HL-60/S4 treated with retinoic acid at 250 ng/mL for 4 days and 3 days (cell line): ENCODE results near the gene BACH2.
"Not testable (repeated sequence)": the region's sequence is repeated elsewhere in the genome, so short reads cannot be mapped to it uniquely, and the experiment has no call there.

Source experiments
- in situ Hi-C: fragments of 300-500 bp; cut with MboI; formaldehyde crosslinking; loops from 2 replicates; pipeline ENCODE4 v1.7.0; 2022; ENCODE audit warnings: low sequenced_read_pairs

BACH2 gene

DNA sequence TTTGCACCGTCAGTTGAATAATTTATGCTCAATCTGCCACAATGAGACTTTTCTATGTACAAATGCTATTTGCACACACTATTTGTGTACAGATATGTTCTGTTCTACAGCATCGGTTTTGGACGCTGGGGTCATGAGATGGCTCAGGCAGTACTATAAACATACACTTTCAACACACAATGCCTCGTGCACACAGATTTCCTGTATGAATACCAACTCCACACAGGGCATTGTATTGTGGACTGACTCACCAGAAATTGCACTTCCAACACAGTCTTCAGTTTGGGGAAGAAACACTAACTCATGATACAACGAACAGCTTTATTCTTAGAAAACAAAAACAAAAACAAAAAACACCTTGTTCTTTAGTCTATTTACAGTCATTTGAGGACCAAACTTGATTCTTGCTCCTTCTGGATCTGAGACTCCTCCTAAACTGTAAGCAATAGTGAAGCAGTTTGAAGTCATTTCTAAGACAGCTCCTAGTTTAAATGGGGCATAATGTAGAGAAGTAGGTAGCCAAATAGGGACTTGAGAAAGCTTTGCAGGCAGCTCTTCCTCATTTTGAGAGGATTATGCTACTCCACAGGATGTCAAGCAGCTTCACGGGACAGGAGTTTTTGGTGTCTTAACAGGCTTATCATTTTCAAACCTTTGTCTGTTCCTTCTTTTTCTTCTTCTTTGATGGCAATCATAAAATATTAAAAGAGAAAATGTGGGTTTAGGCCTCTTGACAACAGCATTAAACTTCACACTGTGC is 368.7 kb downstream of the BACH2 start:
- in situ Hi-C loops = no loop called here

GRCh38 chr6:89927264-89927663 is 369.4 kb downstream of the BACH2 start:
- in situ Hi-C loops = no loop called here

- in situ Hi-C loops = no loop called here
Observed at GRCh38 chr6:89925826-89926225, 370.8 kb downstream of the BACH2 start.

- in situ Hi-C loops = no loop called here
Observed at GRCh38 chr6:89924231-89924630, 372.4 kb downstream of the BACH2 start.

DNA sequence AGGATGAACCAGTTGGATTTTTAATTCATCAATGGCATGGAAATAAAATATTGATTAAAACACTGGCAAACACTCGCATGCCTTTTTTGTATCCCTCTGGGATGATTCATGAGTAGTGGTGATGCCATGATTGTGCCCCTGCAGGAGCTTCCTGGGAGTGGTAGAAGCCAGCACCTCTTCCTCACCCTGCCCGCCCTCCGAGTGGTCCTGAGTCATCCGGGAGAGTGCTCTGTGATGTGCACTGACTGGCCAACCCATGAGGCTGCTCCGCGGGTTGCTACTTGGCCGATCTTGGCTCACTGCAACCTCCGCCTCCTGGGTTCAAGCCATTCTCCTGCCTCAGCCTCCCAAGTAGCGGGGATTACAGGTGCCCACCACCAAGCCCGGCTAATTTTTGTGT is 375.0 kb downstream of the BACH2 start:
- in situ Hi-C loops = no loop called here

DNA sequence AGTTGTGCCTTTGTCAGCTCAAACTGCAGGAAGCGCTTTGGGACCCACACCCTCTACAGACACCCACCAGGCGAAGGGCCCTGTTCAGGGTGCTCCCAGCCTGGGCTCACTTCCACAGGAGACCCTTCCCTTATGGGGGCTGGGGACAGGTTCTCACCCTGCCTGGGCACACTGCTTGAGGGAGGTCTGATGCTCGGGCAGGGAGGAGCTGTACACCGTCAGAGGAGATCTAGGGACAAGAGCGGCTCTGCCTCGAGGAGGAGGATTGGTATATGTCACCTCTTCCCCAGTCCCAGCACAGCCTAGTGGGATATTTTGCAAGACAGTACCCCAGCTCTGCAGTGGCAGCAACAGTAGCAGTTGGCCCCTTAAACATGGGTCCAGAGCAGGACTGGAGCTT is 375.4 kb downstream of the BACH2 start:
- in situ Hi-C loops = no loop called here

DNA sequence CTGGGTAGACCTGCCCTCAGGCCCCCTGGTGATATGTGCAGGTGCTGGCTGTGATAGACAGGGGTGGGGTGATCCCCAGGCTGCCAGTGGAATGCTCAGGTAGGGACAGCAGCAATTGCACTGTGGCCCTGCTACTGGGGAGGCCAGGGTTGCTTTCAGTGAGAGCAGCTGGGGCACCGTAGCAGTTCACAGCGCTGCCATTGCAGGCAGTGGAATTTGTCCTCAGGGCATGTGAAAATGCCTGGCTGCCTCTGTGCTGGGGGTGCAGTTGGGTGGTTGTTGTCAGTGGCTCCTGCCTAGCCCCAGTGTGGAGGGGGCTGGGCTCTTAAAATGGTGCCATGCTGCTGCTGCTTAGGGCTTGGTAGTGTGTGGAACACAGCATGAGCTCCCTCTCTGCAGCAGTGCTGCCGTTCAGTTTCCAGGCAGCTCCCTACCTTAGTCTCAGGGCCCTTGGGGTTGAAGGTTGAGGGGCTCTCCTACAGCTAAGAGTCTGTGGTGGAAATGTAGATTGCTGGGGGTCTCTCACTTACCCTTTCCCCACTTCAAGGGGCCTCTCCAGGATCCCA is 378.8 kb downstream of the BACH2 start:
- in situ Hi-C loops = no loop called here

GRCh38 chr6:89917216-89917615 is 379.4 kb downstream of the BACH2 start:
- in situ Hi-C loops = no loop called here

DNA sequence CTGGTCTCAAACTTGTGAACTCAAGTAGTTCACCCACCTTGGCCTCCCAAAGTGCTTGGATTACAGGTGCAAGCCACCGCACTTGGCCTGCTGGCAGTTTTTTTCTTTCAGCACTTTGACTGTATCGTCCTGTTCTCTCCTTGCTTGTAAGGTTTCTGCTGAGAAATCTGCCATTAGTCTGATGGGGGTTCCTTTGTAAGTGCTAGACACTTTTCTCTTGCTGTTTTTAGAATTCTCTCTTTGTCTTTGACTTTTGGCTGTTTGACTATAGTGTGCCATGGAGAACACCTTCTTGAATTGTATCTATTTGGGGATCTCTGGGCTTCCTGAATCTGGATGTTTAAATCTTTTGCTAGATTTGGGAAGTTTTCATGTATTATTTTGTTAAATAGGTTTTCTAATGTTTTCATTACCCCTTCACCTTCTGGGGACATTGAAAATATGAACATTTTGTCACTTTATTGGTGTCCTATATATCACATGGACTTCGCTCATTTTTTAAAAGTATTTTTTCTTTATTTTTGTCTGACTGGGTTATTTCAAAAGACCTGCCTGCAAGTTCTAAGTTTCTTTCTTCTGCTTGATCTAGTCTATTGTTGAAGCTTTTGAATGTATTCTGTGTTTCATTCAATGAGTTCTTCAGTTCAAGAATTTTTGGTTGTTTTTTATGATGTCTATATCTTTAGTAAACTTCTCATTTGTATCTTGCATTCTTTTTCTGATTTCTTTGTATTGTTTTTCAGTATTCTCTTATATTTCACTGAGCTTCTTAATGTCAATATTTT is 380.3 kb downstream of the BACH2 start:
- in situ Hi-C loops = no loop called here

GRCh38 chr6:89910902-89911240 is 385.8 kb downstream of the BACH2 start:
- in situ Hi-C loops = no loop called here

- in situ Hi-C loops = not testable (repeated sequence)
Observed at GRCh38 chr6:89910001-89910901, 386.4 kb downstream of the BACH2 start.

DNA sequence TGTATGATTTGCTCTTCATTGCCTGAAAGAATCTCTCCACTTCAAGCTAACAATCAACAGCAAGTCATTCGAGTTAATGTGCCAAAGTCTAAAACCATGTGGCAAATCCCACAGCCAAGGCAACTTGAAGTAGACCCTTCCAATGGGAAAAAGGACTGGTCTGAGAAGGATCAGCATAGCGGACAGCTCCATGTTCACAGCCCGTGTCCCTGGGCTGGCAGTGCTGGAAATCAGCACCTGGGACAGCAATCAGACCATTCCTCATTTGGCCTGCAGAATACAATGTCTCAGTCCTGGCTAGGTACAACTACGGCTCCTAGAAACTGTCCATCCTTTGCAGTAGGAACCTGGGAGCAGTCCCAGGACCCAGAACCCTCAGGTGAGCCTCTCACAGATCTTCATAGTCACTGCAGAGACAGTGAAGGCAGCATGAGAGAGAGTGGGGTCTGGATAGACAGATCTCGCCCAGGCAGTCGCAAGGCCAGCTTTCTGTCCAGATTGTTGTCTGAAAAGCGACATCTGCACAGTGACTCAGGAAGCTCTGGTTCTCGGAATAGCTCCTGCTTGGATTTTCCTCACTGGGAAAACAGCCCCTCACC is 401.3 kb downstream of the BACH2 start:
- in situ Hi-C loops = no loop called here

GRCh38 chr6:89894169-89894568 is 402.5 kb downstream of the BACH2 start, which contains the start of gene GJA10:
Gene GJA10, plus strand, starts transcription at chr6:89894469. Its CDS starts 0 bp downstream, at chr6:89894469.
- in situ Hi-C loops = no loop called here

DNA sequence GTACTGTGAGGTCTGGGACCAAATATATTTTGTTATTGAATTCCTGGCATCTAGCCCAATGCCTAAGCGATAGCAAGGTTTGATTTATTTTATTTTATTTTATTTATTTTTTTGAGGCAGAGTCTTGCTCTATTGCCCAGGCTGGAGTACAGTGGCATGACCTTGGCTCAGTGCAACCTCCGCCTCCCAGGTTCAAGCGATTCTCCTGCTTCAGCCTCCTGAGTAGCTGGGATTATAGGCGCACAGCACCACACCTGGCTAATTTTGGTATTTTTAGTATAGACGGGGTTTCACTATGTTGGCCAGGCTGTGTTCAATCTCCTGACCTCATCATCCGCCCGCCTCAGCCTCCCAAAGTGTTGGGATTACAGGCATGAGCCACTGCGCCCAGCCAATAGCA is 404.1 kb downstream of the BACH2 start:
- in situ Hi-C loops = not testable (repeated sequence)

DNA sequence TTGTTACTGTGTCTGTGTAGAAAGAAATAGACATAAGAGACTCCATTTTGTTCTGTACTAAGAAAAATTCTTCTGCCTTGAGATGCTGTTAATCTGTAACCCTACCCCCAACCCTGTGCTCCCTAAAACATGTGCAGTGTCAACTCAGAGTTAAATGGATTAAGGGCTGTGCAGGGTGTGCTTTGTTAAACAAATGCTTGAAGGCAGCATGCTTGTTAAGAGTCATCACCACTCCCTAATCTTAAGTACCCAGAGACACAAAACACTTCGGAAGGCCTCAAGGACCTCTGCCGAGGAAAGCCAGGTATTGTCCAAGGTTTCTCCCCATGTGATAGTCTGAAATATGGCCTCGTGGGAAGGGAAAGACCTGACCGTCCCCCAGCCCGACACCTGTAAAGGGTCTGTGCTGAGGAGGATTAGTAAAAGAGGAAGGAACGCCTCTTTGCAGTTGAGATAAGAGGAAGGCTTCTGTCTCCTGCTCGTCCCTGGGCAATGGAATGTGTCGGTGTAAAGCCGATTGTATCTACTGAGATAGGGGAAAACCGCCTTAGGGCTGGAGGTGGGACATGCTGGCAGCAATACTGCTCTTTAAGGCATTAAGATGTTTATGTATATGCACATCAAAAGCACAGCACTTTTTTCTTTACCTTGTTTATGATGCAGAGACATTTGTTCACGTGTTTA is 405.7 kb downstream of the BACH2 start:
- in situ Hi-C loops = not testable (repeated sequence)

DNA sequence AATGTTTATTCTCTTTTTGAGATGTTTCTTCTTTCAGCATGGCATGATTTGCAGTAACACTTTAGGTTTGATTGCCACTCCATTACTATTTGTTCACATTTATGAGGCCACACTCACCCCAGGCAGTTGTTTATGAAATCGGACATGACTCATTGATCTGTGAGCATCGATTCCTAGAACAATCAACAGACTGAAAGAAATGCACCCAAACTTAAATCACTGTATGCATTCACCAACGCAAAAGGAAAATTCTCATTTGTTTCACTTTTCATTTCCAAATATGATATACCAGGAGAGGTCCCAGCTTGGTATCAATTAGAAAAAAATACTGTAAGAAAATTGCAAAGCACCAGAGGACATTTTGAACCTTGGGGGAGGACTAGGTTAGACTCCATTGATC is 407.8 kb downstream of the BACH2 start:
- in situ Hi-C loops = no loop called here

DNA sequence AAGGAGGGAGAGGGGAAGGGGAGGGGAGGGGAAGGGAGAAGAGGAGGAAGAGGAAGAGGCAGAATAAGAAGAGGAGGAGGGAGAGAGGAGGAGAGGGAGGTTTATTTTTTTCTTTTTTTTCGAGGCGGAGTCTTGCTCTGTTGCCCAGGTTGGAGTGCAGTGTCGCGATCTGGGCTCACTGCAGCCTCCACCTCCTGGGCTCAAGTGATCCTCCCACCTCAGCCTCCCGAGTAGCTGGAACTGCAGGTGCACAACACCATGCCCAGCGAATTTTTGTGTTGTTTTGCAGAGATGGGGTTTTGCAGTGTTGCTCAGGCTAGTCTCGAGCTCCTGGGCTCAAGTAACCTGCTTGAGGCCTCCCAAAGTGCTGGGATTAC is 408.5 kb downstream of the BACH2 start:
- in situ Hi-C loops = no loop called here

DNA sequence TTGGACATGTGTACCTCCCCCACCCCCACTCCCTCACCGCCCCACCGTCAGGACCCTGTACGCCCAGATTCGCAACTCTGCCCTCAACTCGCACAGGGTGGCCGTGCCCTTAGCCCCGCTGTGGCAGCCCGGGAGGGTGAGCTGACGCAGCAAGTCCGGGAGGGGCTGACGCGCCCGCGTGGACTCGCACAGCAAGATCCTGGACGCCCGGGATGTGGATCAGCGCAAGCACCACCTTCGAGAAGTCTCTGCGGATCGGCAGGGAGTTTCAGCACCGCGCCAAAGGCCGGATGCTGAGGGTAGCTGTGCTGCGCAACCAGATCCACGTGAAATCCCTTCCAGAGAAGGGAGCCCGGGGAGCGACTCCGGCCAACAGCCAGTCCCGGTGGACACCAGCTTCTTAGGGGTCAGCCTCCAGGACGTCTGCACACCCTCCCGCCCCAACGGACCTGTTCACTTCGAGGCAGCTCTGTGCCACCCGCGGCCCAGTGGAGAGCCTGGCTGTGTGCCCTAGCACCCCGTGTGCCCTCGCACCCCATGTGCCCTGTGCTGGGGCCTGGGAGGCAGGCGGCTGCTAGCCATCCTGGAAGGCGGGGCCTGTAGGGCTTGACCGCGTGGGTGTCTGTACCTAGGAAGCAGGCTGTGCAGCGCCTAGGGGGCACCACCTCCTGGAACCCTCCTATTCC is 409.0 kb downstream of the BACH2 start:
- in situ Hi-C loops = no loop called here

DNA sequence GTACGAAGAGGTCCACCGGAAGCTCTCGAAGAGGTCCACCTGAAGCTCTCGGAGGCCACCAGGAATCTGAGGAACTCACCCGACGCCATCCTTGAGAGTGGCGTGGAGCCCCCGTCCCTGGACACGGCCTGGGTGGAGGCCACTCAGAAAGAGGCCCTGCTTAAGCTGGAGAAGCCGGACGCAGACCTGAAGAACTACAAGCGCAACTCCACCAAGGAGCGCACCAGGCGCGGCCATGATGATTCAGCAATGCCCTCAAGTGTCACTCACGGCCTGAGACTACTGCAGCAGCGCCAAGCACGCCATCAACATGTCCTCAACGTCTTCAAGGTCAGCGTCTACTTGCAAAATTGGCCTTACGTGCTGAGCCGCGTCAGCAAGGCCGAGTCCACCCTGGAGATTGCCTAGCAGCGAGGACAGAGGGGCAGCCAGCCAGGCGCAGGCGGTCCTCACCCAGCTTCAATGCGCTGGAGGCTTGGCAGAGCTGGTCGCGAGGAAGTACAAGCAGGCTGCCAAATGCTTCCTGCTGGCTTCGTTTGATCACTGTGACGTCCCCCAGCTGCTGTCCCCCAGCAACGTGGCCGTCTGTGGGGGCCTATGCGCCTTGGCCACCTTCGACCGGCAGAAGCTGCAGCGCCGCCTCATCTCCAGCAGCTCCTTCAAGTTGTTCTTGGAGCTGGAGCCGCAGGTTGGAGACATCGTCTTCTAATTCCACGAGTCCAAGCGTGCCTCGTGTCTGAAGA is 410.1 kb downstream of the BACH2 start:
- in situ Hi-C loops = no loop called here
